NCI-H2171 treated with DMSO at 0.1 percent for 48 hours (cell line): ENCODE measurements around the gene AQP5.

ENCODE experiments used
- DNase-seq: peaks from one replicate; lab custom pipeline; 2025; lab: John Stamatoyannopoulos, UW

AQP5 gene

DNA sequence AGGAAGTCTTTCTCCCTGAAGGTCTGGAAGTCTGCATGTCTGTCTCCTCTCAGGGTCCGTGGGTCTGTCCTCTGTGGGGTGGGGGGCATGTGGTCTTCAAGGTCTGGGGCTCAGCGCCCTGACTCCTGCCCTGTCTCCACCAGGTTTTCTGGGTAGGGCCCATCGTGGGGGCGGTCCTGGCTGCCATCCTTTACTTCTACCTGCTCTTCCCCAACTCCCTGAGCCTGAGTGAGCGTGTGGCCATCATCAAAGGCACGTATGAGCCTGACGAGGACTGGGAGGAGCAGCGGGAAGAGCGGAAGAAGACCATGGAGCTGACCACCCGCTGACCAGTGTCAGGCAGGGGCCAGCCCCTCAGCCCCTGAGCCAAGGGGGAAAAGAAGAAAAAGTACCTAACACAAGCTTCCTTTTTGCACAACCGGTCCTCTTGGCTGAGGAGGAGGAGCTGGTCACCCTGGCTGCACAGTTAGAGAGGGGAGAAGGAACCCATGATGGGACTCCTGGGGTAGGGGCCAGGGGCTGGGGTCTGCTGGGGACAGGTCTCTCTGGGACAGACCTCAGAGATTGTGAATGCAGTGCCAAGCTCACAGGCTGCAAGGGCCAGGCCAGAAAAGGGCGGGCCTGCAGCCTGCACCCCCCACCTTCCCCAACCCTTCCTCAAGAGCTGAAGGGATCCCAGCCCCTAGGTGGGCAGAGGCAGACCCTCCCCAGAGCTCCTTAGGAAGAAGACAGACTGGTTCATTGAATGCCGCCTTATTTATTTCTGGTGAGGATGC is 3.4 kb downstream of the AQP5 start:
- no peak for DNase-seq

DNA sequence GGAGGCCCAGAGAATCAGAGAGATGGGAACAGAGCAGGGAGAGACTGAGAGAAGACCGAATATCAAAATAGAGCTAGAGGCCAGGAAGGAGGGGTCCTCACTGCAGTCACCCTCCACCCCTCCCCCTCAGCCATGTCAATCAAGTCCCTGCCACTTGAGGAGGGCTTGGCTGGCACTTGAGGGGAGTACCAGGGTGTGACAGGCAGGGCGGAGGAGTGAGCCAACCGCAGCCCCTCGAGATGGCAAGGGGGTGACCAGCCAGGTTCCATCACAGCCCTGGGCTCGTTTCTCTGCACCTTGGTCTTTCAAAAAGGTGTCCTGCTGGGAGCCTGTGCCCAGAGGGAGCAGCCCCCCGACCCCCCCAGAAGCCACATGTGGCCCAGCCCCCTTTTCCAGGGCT is 4.2 kb downstream of the AQP5 start:
- no peak for DNase-seq

- DNase-seq, result no peak
These were observed 4.9 kb downstream of the AQP5 start for GRCh38 chr12:49966511-49967041.

- peak; percentile 94 for DNase-seq
These were observed 5.5 kb downstream of the AQP5 start for GRCh38 chr12:49967042-49967776.

GRCh38 chr12:49967777-49968250 is 6.1 kb downstream of the AQP5 start:
- no peak for DNase-seq

DNA sequence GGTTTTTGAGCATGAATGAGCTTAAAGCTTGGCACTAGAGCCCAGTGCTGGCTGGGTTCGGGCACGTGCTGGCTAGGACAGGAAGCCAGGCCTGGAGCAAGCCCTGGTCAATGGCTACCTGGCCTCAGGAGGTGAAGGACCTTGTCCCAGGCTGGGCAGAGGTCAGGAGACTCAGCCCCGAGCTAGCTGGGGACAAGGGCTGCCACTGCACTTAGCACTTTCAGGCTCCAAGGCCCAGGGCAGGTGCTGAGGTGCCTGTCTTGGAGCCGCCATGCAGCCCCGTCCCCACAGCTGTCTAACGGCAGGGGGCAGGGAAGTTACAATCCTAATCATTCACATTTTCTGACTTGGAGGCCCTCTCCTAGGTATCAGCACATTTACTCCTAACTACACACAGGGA is 6.8 kb downstream of the AQP5 start:
- DNase-seq, result no peak

GRCh38 chr12:49969027-49969426 is 7.4 kb downstream of the AQP5 start:
- no peak for DNase-seq

DNA sequence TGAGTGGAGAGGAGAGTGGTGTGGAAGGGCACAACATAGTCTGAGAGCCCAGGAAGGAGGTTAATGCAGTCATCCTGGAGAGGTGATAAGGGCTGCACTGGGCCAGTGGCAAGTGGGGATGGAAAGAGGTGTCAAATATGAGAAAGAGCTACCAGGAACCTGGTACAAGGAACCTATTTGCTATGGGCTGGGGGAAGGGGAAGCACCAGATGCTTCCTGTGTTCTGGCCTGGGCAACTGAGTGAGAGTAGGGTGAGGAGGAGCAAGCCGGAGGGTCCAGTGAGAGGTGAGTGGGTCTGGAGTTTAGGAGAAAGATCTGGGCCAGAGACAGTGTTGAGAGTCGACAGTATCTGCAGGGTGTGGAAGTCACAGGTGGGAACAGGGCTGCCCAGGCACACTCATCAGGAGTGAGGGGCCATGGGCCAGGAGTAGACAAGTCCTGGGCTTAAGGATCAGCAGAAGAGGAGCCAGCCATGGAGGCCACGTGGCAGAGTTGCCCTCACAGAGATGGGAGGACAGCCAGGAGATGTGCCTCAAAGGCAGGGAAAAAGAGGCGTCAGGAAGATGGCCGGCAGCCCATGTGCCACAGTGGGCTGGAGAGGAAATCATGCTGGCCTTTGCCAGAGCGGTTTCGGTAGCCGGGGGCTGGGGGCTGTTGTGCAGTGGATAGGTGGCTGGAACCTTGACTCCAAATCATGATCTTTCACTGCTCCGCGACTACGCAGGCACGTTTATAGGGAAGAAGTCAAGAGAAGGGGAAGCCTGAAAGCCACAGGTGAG is 8.2 kb downstream of the AQP5 start:
- DNase-seq, result no peak

DNA sequence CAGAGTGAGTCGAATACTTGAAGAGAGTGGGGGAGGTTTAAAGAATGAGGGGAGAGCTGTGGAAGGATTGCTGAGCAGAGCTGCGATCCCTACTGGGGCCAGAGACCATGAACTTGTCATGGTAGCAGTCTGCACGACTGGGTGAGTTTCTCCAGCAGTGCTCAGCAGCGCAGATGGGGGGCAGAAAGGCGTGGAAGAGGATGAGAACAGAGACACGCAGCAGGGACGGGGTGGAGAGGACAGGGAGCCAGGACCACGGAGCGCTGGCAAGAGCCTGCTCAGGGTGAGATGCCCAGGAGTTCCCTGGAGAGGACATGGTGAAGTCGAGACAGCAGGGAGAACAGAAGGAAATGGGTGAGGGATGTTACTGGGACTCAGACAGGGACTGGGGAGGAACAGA is 9.0 kb downstream of the AQP5 start:
- no peak for DNase-seq

DNA sequence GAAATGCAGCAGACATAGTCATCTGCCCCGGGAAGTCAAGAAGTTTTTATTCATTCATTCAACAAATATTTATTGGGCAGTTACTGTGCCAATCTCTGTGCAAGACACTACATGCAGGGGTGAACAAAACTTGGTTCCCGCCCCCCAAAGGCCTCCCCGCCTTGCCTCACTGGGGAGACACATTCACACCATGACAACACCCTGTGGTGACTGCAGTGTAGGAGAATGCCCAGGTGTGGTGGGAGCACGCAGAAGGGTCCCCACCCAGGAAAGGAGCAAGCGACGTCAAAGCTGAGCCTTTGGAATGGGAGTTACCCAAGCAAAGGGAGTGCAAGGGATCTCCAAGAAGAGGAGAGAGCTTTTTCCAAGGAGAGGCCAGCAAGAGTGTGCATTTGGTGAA is 9.5 kb downstream of the AQP5 start:
- no peak for DNase-seq

- DNase-seq, result no peak
These were observed 10.5 kb downstream of the AQP5 start for GRCh38 chr12:49972129-49972528.

GRCh38 chr12:49972641-49973360 is 11.1 kb downstream of the AQP5 start, which contains the start of gene AQP6:
AQP6 (plus strand) TSS chr12:49972947; CDS start chr12:49973174, 227 bp downstream.
- no peak for DNase-seq

GRCh38 chr12:49973361-49973830 is 11.7 kb downstream of the AQP5 start:
- DNase-seq, result no peak

GRCh38 chr12:49974231-49974675 is 12.6 kb downstream of the AQP5 start:
- DNase-seq, result no peak

DNA sequence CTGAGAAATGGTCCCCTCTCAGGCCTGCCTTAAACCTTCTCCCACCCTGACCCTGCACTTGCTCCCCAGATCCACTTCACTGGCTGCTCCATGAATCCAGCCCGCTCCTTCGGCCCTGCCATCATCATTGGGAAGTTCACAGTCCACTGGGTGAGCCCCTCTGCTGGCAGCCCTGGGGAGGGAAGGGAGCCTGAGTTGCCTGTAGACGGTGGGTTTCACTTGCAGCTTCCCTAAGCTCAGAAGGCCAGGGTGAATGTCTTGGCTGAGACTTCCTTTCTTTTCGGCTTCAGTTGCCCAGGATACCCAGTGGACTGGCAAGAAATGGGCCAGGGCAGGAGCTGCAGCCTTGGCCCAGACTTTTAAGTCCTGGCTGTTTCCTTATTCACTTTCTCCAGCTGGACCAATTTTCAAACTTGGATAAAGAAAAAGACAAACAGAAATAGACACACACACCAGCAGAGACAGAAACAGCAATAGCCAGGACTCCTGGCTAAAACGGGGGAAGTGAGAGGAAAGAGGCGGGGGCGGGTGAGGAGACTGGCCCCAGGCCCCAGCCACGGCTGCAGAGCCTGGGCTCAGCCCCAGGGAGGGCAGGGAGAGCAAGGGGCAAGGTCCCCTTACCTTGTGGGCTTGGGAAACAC is 13.1 kb downstream of the AQP5 start:
- DNase-seq, result no peak

DNA sequence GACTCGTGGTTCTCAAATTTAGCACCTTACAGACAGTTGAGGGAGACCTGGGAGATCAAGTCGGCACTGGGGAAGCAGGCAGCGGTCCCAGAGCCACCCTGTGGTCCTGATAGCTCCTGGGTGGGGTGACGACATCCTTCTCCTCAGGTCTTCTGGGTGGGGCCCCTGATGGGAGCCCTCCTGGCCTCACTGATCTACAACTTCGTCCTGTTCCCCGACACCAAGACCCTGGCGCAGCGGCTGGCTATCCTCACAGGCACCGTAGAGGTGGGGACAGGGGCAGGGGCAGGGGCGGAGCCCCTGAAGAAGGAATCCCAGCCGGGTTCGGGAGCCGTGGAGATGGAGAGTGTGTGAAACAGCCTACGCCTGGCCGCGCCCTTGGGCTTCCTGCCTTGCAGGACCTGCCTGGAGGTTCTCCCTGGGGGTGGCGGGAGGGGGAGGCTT is 13.7 kb downstream of the AQP5 start:
- no peak for DNase-seq

DNA sequence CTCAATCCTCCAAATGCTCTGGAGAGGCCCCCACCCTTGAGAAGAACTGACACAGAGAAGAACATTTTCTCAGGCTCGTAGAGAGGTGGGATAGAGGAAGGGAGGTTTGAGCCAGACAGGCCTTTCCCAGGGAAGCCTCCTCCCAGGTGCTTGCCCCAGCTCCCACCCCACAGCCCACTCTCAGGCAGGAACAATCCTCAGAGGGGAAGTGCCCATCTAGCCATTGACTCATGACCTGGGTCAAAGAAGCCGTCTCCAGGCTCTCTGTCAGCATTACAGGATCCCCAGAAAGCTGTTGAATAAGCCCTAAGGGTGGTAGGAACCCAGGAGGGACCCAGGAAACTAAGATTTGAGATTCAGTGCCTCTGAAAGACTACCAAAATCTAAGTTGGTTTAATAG is 14.9 kb downstream of the AQP5 start:
- DNase-seq, result no peak

GRCh38 chr12:49978125-49978524 is 16.5 kb downstream of the AQP5 start:
- no peak for DNase-seq

DNA sequence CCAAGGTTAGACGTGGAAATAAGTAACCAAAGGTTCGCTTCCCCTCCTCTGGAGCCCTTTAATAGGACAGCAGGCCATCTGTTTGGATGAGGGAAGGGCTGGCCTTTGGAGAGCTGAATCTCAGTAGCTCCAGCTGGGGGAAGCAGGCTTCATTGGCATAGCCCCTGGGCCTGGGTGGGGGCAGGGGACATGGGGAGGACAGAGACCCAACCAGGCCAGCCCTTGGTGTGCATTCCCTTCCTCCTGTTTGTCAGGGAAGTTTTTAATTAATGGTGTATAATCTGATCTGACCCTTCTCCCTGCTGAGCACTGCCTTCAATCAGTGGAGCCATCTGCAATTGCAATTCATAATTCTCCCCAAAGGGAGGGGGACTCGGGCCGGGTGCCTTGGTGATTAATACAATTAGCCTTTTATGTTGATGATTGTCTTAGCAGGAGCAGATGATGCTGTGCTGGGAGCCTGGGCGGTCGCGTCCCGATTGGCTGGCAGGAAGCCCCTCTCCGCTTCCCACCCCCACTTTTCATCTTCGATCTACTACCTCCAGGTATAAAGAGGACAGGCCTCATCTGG is 17.4 kb downstream of the AQP5 start:
- DNase-seq, result peak; percentile 41

DNA sequence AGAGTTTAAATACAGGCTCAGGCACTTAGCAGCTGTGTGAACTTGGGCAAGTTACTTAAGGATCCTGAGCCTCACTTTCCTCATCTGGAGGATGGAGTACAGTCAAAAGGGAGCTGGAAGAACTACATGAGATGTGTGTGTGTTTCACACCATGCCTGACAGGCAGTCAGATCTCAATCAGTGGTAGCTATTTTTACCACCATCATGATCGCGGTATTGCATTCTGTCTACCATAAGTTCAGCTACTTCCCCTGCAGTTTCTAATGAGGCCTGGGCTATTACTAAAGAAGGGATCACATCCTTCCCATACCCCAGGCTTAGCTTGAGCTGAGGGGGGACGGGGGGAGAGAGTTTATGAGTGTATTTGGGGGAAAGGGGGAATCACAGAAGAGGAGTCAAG is 18.1 kb downstream of the AQP5 start:
- DNase-seq, result no peak
